Measurements from ENCODE around the gene MTMR1.

Gene MTMR1

DNA sequence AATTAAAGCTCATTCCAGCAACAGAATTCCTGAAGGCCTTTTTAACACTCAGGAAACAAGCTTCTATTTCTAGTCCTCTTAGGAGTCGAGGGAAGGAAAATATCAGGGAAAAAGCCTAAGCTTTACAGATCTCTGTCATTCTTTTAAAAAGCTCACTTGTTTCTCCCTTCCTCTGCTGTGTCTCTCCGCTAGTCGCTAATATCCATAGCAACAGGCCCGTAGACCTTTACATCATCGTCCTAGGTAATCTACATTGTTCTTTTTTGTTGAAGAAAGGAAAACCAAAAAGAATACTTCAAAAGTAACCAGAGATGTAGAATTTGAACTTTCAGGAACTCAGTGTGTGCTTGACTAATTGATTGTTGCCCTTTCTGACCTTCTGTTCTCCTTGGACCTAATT lies 45.9 kb upstream of the MTMR1 start:
- Histone ChIP-seq H3K9me3 (ENCODE audit: insufficient read depth, low read length, severe bottlenecking) (no peaks in the 10 kb centered on the region), H4K20me1 (ENCODE audit: insufficient read depth, low read length) (no peaks in the 10 kb centered on the region), H3K27me3 (ENCODE audit: insufficient read depth, low read length, poor library complexity) (no peaks in the 10 kb centered on the region), H3K27ac (ENCODE audit: low read length) (no peak overlapping the region), H3K9ac (ENCODE audit: low read depth, low read length) (no peak overlapping the region), H3K4me2 (ENCODE audit: insufficient read depth, low read length) (no peak overlapping the region), H3K36me3 (ENCODE audit: insufficient read depth, low read length) (peaks cover 44% of the 10 kb centered on the region; the same call in 1 of the 2 replicates), H3K79me2 (ENCODE audit: insufficient read depth, low read length) (no peaks in the 10 kb centered on the region), H3K4me1 (ENCODE audit: insufficient read depth, low read length) (no peaks in the 10 kb centered on the region), H3K4me3 (ENCODE audit: low read depth in 1 of 2, low read length in 2 of 2) (no peak overlapping the region), H2AFZ (ENCODE audit: low read depth, low read length) (no peak overlapping the region)
- DNase-seq = no peak
- no peak for TF ChIP-seq EZH2 (IDR thresholded peaks at IDR 0.05; ENCODE audit: borderline replicate concordance, low read depth, low read length, severe bottlenecking)
- TF ChIP-seq, protein P1, sequence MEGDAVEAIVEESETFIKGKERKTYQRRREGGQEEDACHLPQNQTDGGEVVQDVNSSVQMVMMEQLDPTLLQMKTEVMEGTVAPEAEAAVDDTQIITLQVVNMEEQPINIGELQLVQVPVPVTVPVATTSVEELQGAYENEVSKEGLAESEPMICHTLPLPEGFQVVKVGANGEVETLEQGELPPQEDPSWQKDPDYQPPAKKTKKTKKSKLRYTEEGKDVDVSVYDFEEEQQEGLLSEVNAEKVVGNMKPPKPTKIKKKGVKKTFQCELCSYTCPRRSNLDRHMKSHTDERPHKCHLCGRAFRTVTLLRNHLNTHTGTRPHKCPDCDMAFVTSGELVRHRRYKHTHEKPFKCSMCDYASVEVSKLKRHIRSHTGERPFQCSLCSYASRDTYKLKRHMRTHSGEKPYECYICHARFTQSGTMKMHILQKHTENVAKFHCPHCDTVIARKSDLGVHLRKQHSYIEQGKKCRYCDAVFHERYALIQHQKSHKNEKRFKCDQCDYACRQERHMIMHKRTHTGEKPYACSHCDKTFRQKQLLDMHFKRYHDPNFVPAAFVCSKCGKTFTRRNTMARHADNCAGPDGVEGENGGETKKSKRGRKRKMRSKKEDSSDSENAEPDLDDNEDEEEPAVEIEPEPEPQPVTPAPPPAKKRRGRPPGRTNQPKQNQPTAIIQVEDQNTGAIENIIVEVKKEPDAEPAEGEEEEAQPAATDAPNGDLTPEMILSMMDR (IDR thresholded peaks at IDR 0.05; ENCODE audit: borderline replicate concordance, extremely low read depth, low read length, poor library complexity, severe bottlenecking) = no peak
- no peak for ATAC-seq (ENCODE audit: insufficient read depth, low read depth)

DNA sequence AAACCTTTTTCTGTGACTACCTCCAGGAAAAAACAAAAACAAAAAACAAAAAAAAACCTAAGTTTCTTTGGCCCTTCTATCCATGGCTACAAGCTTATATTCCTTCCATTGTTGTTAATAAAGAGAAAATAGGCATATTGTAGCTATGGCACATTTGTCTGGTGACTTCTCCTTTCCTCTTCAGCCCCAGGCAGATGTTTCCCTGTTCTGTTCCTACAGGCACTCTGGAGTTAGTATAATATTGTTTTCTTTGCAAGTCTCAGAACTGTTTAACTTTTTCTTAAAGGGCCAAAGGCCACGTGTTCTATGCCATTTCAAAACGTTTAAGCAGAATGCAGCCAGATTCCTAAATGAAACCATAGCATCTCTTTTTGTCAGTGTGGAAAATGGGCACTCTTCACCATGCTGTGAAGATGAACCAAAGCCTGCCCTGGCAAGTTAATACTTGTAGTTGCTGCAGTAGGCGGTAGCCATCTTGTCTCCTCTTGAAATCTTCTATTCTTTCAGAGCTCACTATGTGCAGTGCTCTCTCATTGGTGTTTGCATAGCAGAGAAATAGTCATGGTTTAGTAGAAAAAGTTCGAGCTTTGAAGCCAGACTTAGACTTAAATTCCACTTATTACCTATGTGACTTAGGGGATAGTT lies 44.8 kb upstream of the MTMR1 start:
- H3K27ac ChIP-seq (ENCODE audit: low read length) = no peak overlapping the region
- no peaks in the 10 kb centered on the region for H3K4me1 ChIP-seq (ENCODE audit: insufficient read depth, low read length)
- H3K9me3 ChIP-seq (ENCODE audit: insufficient read depth, low read length, severe bottlenecking) = no peaks in the 10 kb centered on the region
- H3K27me3 ChIP-seq (ENCODE audit: insufficient read depth, low read length, poor library complexity) = no peaks in the 10 kb centered on the region
- H3K36me3 ChIP-seq (ENCODE audit: insufficient read depth, low read length) = peaks cover 38% of the 10 kb centered on the region; the same call in 1 of the 2 replicates
- H3K9ac ChIP-seq (ENCODE audit: low read depth, low read length) = no peak overlapping the region
- TF ChIP-seq, protein P1 (IDR thresholded peaks at IDR 0.05; ENCODE audit: borderline replicate concordance, extremely low read depth, low read length, poor library complexity, severe bottlenecking) = no peak
- no peak overlapping the region for H3K4me3 ChIP-seq (ENCODE audit: low read depth in 1 of 2, low read length in 2 of 2)
- H2AFZ ChIP-seq (ENCODE audit: low read depth, low read length) = no peak overlapping the region
- no peaks in the 10 kb centered on the region for H3K79me2 ChIP-seq (ENCODE audit: insufficient read depth, low read length)
- DNase-seq (no peak), ATAC-seq (ENCODE audit: insufficient read depth, low read depth) (no peak)
- H3K4me2 ChIP-seq (ENCODE audit: insufficient read depth, low read length) = no peak overlapping the region
- H4K20me1 ChIP-seq (ENCODE audit: insufficient read depth, low read length) = no peaks in the 10 kb centered on the region

GRCh38 chrX:150649096-150649870 lies 43.9 kb upstream of the MTMR1 start:
- H2AFZ ChIP-seq (ENCODE audit: low read depth, low read length) = no peak overlapping the region

More at GRCh38 chrX:150649096-150649870, 43.9 kb upstream of the MTMR1 start:
- H3K4me3 ChIP-seq (ENCODE audit: low read depth in 1 of 2, low read length in 2 of 2) = no peak overlapping the region
- no peaks in the 10 kb centered on the region for H3K4me1 ChIP-seq (ENCODE audit: insufficient read depth, low read length)
- no peak for TF ChIP-seq EZH2 (IDR thresholded peaks at IDR 0.05; ENCODE audit: borderline replicate concordance, low read depth, low read length, severe bottlenecking)
- TF ChIP-seq, protein P1 (IDR thresholded peaks at IDR 0.05; ENCODE audit: borderline replicate concordance, extremely low read depth, low read length, poor library complexity, severe bottlenecking) = no peak
- H3K27me3 ChIP-seq (ENCODE audit: insufficient read depth, low read length, poor library complexity) = no peaks in the 10 kb centered on the region
- H3K27ac ChIP-seq (ENCODE audit: low read length) = no peak overlapping the region
- peaks cover 38% of the 10 kb centered on the region; the same call in 1 of the 2 replicates for H3K36me3 ChIP-seq (ENCODE audit: insufficient read depth, low read length)
- H3K9me3 ChIP-seq (ENCODE audit: insufficient read depth, low read length, severe bottlenecking) = no peaks in the 10 kb centered on the region
- no peak for DNase-seq
- no peaks in the 10 kb centered on the region for H4K20me1 ChIP-seq (ENCODE audit: insufficient read depth, low read length)
- no peak for ATAC-seq (ENCODE audit: insufficient read depth, low read depth)
- no peak overlapping the region for H3K9ac ChIP-seq (ENCODE audit: low read depth, low read length)
- no peak overlapping the region for H3K4me2 ChIP-seq (ENCODE audit: insufficient read depth, low read length)
- no peaks in the 10 kb centered on the region for H3K79me2 ChIP-seq (ENCODE audit: insufficient read depth, low read length)

All from DND-41 (cell line).